GM12865 (cell line): Measurements from ENCODE around the gene POGK.

Experiments
- DNase-seq: peaks from one replicate; pipeline ENCODE4 v3.0.0; 2010; ENCODE audit warnings: low read depth
- H3K4me3 ChIP-seq: 2 replicates; pipeline ENCODE4 v1.5.1; 2011; ENCODE audit warnings: mild to moderate bottlenecking, low read depth, low read length, control low read depth
- TF ChIP-seq, protein P1 (sequence below): IDR thresholded peaks from 2 replicates; pipeline ENCODE4 v1.5.1; 2011; ENCODE audit warnings: low read length, control low read depth, low read depth, inconsistent platforms; ENCODE audit not compliant: insufficient read depth; ENCODE audit errors: missing control alignments

Gene POGK

DNA sequence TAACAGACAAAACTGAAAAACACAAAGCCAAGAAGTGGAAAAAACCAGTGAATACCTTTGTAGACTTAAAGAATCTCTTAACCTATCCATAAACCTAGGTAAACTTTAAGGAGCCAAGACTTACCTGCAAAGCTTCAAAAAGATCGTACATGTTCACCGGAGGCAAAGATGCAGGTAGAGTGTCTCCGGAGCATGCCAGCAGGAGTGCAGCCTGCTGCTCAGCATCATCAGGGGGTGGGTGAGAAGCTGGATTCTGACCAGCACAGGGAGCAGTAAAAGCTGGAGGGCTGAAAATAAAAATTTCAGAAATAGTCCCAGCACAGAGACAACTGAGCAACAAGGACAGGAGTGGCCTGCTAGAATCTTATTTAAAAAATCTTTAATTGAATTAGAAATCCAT, 18.7 kb downstream of the POGK start:
- no peak for DNase-seq
- no peak overlapping the region for H3K4me3 ChIP-seq
- TF ChIP-seq, protein P1, sequence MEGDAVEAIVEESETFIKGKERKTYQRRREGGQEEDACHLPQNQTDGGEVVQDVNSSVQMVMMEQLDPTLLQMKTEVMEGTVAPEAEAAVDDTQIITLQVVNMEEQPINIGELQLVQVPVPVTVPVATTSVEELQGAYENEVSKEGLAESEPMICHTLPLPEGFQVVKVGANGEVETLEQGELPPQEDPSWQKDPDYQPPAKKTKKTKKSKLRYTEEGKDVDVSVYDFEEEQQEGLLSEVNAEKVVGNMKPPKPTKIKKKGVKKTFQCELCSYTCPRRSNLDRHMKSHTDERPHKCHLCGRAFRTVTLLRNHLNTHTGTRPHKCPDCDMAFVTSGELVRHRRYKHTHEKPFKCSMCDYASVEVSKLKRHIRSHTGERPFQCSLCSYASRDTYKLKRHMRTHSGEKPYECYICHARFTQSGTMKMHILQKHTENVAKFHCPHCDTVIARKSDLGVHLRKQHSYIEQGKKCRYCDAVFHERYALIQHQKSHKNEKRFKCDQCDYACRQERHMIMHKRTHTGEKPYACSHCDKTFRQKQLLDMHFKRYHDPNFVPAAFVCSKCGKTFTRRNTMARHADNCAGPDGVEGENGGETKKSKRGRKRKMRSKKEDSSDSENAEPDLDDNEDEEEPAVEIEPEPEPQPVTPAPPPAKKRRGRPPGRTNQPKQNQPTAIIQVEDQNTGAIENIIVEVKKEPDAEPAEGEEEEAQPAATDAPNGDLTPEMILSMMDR = no peak

DNA sequence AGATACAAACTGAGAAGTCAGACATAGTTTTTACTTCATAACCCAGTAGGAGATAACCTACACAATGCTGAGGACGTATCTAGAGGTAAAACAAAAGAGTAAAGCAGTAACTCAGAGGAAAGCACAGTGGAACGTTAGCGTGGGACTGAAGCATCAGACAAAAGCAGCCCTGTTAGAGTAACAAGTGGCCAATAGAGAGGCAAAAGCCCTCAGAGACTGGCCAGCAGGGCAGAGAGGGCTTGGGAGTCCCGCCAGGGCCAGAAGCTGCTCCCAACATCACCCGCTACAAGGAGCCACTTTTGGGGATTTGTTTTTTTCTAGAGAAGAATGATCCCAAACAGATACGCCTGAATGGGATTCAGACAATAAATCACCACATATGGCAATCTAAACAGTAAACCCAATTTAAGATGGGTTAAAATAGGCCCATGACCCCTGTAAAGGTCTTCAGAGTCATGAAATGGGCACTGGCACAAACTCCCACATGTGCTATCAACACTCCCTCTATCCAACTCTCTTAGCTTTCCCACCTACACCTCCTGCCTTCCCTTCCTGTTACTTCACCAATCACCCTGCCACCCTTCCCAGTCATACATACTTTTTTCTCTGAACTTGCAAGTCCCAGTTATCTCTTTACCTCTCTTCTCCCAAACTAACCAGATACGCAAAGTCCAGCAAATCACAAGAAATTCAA, 19.6 kb downstream of the POGK start:
- TF ChIP-seq, protein P1 = no peak

DNA sequence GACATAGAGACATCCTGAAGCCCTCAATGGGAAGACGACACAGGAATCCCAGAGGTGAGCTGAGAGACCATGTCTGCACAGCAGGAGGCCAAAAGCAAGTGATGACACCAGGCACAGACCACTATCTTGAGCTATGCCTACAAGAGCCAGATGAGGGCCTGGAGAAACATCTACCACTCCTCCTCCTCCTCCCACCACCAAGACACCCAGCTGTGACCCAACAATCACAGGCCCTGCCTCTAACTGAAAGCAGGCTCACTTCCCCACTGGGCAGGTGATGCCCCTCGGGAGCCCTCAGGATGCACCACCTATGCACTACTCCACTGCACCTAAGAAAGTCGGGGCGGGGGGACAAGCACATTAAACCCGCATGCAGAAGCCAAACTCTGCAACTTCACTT, 20.3 kb downstream of the POGK start:
- no peak for DNase-seq

More for the DNA sequence above, 19.6 kb downstream of the POGK start:
- no peak overlapping the region for H3K4me3 ChIP-seq
- no peak for DNase-seq

DNA sequence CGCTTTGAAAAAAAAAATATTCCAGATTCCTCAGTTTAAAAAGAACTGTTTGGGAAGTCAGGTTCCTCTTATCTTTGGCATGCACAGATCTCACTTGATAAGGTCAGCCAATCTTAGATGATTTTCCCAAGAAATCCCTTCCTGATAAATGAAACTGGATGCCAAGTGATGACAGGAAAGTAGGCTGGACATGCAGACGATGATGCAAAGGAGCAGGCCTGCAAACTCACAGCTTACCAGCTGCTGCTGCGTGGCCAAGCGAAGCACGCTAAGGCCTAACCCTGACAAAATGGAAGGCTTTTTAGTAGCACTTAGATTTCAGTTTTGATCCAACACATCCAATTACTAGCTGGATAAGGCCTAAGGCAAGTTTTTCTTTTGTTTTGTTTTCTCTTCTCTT, 26.7 kb downstream of the POGK start:
- TF ChIP-seq, protein P1 = no peak
- DNase-seq = no peak
- H3K4me3 ChIP-seq = no peak overlapping the region

More for the DNA sequence above, 20.3 kb downstream of the POGK start:
- no peak overlapping the region for H3K4me3 ChIP-seq
- TF ChIP-seq, protein P1 = no peak

DNA sequence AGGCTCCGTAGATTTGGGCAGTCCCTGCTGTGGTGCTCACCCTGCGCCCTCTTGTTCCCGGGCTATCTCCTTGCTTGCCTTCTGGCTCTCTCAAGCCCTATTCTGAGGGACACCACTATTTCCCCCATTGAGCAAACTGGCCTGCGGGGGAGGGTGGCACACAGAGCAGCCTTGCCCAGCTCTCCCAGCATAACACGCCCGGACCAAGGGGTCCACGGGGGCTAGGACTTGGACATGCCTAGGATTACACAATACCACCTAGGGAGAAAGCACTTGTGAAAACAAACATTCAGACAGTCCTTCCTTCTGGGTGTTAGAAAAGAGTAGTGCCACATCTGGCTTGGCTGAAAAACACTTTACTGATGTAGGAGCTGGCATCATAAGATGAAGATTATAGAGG, 29.4 kb downstream of the POGK start:
- no peak for DNase-seq
- no peak overlapping the region for H3K4me3 ChIP-seq
- TF ChIP-seq, protein P1 = no peak

DNA sequence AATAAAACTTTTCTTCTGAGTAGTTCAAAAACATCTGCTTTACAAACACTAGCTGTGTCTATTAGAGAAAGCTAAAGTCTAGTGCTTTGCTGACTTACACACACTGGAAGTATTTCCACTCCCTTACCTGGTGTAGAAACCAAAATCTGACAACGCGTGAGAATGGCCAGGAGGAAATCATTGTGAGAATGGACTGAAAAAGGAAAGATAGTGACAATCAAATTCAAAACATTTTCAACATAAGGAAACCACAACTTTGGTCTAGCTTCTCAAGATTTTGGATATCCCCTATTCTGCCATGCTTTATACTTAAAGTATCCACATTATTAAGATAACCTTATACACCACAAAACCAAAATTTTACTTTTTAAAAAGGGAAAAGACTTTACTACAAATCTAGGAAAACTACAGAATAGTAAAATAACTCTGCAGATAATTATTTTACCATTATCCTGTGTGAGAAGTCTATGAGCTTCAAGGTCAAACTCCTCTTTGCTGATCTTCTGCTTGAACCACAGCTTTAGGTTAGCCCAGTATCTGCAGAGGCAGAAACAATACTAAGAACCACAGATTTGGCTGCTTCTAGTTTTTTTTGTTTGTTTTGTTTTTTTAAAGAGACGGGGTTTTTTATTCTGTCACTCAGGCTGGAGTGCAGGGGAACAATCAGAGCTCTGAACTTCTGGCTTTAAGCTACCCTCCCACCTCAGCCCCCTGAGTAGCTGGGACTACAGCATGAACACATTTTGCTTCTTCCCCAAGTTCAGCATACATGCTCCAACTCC, 30.2 kb downstream of the POGK start:
- TF ChIP-seq, protein P1 = no peak
- DNase-seq = peak; percentile 31

More for the DNA sequence above, 30.2 kb downstream of the POGK start:
- H3K4me3 ChIP-seq = no peak overlapping the region
